Measurements from ENCODE around the gene MAP3K21.

MAP3K21 gene

DNA sequence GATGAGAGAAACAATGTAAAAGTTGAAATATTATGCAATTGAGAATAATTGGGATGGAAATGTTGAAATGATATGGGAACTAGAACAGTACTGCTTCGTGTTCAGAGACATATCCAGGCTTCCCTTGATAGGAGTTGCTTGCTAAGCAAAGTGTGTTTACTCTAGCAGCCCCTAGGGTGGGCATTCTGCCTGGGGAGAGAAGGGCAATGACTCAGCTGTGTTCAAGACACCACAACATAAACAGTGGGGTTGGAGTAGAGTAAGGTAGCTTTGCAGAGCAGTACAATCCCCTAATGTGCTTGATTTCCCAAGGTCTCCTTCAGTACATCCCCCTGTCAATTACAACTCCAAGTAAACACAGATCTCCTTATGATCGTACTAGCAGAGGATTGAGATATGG, 27.2 kb upstream of the MAP3K21 start:
- Histone ChIP-seq H4K20me1 (ENCODE audit: insufficient read depth, low read length) (no peaks in the 10 kb centered on the region), H3K27ac (ENCODE audit: low read length) (no peak overlapping the region), H2AFZ (ENCODE audit: low read length) (no peak overlapping the region), H3F3A (ENCODE audit: insufficient read depth, low read length) (no peaks in the 10 kb centered on the region), H3K4me2 (ENCODE audit: low read depth, low read length) (no peak overlapping the region), H3K9ac (ENCODE audit: low read length) (no peak overlapping the region), H3K36me3 (replicated peaks; ENCODE audit: insufficient read depth, low read length) (no peaks in the 10 kb centered on the region), H3K9me3 (replicated peaks; ENCODE audit: insufficient read depth, low read length) (no peaks in the 10 kb centered on the region), H3K9me2 (replicated peaks; ENCODE audit: insufficient read depth, low read length) (no peaks in the 10 kb centered on the region), H3K4me3 (ENCODE audit: low read length) (no peak overlapping the region), H3K27me3 (replicated peaks; ENCODE audit: insufficient read depth, low read length) (no peaks in the 10 kb centered on the region), H3K4me1 (ENCODE audit: low read length) (0 out of 2 replicates have a peak, but pooled peaks cover 4% of the 10 kb centered on the region), H3K79me2 (ENCODE audit: low read length) (no peaks in the 10 kb centered on the region)
- no peak for TF ChIP-seq CTCF (IDR thresholded peaks at IDR 0.05; ENCODE audit: low read length)
- no peak for TF ChIP-seq EZH2 (optimal IDR thresholded peaks at IDR 0.05; ENCODE audit: low read depth, low read length)
- no peak for TF ChIP-seq EZH2phosphoT487 (IDR thresholded peaks at IDR 0.05; ENCODE audit: low read length)
- DNase-seq = no peak

GRCh38 chr1:233304489-233305102, 22.9 kb upstream of the MAP3K21 start:
- Histone ChIP-seq H3K9me3 (replicated peaks; ENCODE audit: insufficient read depth, low read length) (no peaks in the 10 kb centered on the region), H3K4me3 (ENCODE audit: low read length) (no peak overlapping the region), H3K27ac (ENCODE audit: low read length) (no peak overlapping the region), H3K9me2 (replicated peaks; ENCODE audit: insufficient read depth, low read length) (no peaks in the 10 kb centered on the region), H3K4me2 (ENCODE audit: low read depth, low read length) (no peak overlapping the region), H3K36me3 (replicated peaks; ENCODE audit: insufficient read depth, low read length) (no peaks in the 10 kb centered on the region), H4K20me1 (ENCODE audit: insufficient read depth, low read length) (no peaks in the 10 kb centered on the region), H3K4me1 (ENCODE audit: low read length) (no peaks in the 10 kb centered on the region), H2AFZ (ENCODE audit: low read length) (no peak overlapping the region), H3K9ac (ENCODE audit: low read length) (no peak overlapping the region), H3K27me3 (replicated peaks; ENCODE audit: insufficient read depth, low read length) (no peaks in the 10 kb centered on the region), H3K79me2 (ENCODE audit: low read length) (no peaks in the 10 kb centered on the region), H3F3A (ENCODE audit: insufficient read depth, low read length) (no peaks in the 10 kb centered on the region)
- peak; percentile 92 for TF ChIP-seq CTCF (IDR thresholded peaks at IDR 0.05; ENCODE audit: low read length)
- TF ChIP-seq EZH2phosphoT487 (IDR thresholded peaks at IDR 0.05; ENCODE audit: low read length) = no peak
- TF ChIP-seq EZH2 (optimal IDR thresholded peaks at IDR 0.05; ENCODE audit: low read depth, low read length) = no peak
- DNase-seq = peak; percentile 68

DNA sequence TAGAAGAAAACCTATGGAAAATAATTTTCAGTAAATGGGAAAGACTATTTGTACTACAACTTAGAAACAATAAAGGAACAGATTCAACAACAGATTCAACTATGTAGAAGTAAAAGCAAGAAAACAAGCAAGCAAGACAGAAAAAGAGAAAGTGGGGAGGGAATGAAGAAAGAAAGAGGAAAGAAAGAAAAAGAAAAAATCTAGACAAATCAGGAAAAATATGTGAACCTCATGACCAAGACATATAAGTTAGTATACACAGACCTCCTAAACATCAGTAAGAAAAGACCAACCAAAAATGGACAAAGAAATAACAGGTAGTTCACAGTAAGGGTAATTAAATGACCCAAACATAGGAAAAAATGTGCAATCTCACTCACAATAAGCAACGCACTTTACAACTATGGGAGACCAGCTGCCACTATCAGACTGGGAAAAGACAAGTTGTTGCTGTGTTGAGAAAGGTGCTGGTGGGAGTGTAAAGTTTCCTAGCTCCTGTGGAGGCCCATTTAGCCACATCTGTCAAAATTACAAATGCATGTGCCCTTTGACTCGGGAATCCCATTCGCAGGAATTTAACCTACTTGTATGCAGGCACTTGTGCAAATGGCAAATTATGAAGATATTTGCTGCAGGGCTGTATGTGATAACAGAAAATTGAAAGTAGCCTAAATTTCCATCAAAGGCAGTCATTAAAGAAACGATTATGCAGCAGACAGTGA, 13.9 kb upstream of the MAP3K21 start:
- TF ChIP-seq EZH2phosphoT487 (IDR thresholded peaks at IDR 0.05; ENCODE audit: low read length) (no peak), EZH2 (optimal IDR thresholded peaks at IDR 0.05; ENCODE audit: low read depth, low read length) (no peak), CTCF (IDR thresholded peaks at IDR 0.05; ENCODE audit: low read length) (no peak)
- DNase-seq = no peak
- Histone ChIP-seq H3K4me2 (ENCODE audit: low read depth, low read length) (no peak overlapping the region), H3K9me2 (replicated peaks; ENCODE audit: insufficient read depth, low read length) (no peaks in the 10 kb centered on the region), H3K4me1 (ENCODE audit: low read length) (peaks cover under 1% of the 10 kb centered on the region; the same call in 1 of the 2 replicates), H3K27me3 (replicated peaks; ENCODE audit: insufficient read depth, low read length) (no peaks in the 10 kb centered on the region), H2AFZ (ENCODE audit: low read length) (no peak overlapping the region), H3K4me3 (ENCODE audit: low read length) (no peak overlapping the region), H3K9ac (ENCODE audit: low read length) (no peak overlapping the region), H3K36me3 (replicated peaks; ENCODE audit: insufficient read depth, low read length) (no peaks in the 10 kb centered on the region), H4K20me1 (ENCODE audit: insufficient read depth, low read length) (no peaks in the 10 kb centered on the region), H3F3A (ENCODE audit: insufficient read depth, low read length) (no peaks in the 10 kb centered on the region), H3K79me2 (ENCODE audit: low read length) (no peaks in the 10 kb centered on the region), H3K27ac (ENCODE audit: low read length) (no peak overlapping the region), H3K9me3 (replicated peaks; ENCODE audit: insufficient read depth, low read length) (no peaks in the 10 kb centered on the region)
